Heart left ventricle (tissue), 16 donors: Measurements from ENCODE around the gene EEF1A2. TPM values are rescaled to one million over a fixed set of nuclear protein-coding genes. Genes with fewer than 3 reads are reported as not detected.

Source experiments
- ATAC-seq, 4 donors: fragments of 200-7000 bp; cut with Tn5 transposase; one replicate each; pipeline ENCODE4 v1.9.1; 2020 to 2022; ENCODE audit warnings: moderate library complexity in 4 of 4, mild to moderate bottlenecking in 3 of 4, moderate number of reproducible peaks in 1 of 4
- DNase-seq, 5 donors: peaks; one replicate each; pipeline ENCODE4 v3.0.0-alpha.2; 2020
- H3K27ac ChIP-seq, 12 donors: fragments of 200-600 bp; sonication (generic) in 4 of 12; one replicate each; pipeline versions ENCODE4 v1.5.0 to v1.8.0; 2016 to 2022; ENCODE audit warnings: mild to moderate bottlenecking in 2 of 12
- H3K27me3 ChIP-seq, 9 donors: fragments of 200-600 bp; sonication (generic) in 2 of 9; one replicate each; pipeline versions ENCODE4 v1.5.1 to v1.8.0; 2016 to 2022; ENCODE audit warnings: mild to moderate bottlenecking in 3 of 9
- H3K36me3 ChIP-seq, 9 donors: fragments of 200-600 bp; sonication (generic) in 2 of 9; one replicate each; pipeline versions ENCODE4 v1.5.0 to v1.8.0; 2018 to 2022; ENCODE audit warnings: mild to moderate bottlenecking in 2 of 9
- H3K4me1 ChIP-seq, 12 donors: fragments of 200-600 bp; sonication (generic) in 4 of 12; one replicate each; pipeline versions ENCODE4 v1.5.0 to v1.8.0; 2016 to 2022; ENCODE audit warnings: mild to moderate bottlenecking in 3 of 12
- H3K4me3 ChIP-seq, 12 donors: fragments of 200-600 bp; sonication (generic) in 4 of 12; one replicate each; pipeline versions ENCODE4 v1.5.0 to v1.8.0; 2017 to 2022; ENCODE audit warnings: mild to moderate bottlenecking in 9 of 12, moderate library complexity in 4 of 12
- H3K9me3 ChIP-seq, 12 donors: fragments of 200-600 bp; sonication (generic) in 4 of 12; one replicate each; pipeline versions ENCODE4 v1.5.0 to v1.8.0; 2016 to 2022; ENCODE audit warnings: mild to moderate bottlenecking in 1 of 12
- CTCF ChIP-seq, 12 donors: fragments of 200-600 bp; sonication (generic) in 4 of 12; IDR thresholded peaks; one replicate each; pipeline versions ENCODE4 v1.5.0 to v1.8.0; 2018 to 2022; ENCODE audit warnings: antibody characterized with exemption in 12 of 12, mild to moderate bottlenecking in 5 of 12
- POLR2A ChIP-seq, 2 donors: fragments of 450-650 bp; IDR thresholded peaks; one replicate each; pipeline ENCODE4 v1.6.1; 2017; ENCODE audit warnings: antibody characterized with exemption in 2 of 2, mild to moderate bottlenecking in 2 of 2, moderate library complexity in 2 of 2
- WGBS, 4 donors: extraction: QIAGEN DNeasy Blood & Tissue Kit in 2 of 4; methylation state at CpG; one replicate each; pipeline versions ENCODE4 v1.1.5 to v1.1.7; 2013 to 2018; 5-methylcytosine and 5-hydroxymethylcytosine counted together
- intact Hi-C, 10 donors: fragments of 100-400 bp; cut with DNase I; formaldehyde crosslinking; loops; one replicate each; pipeline versions ENCODE4 v1.11.1 to v1.14.2; 2022
- polyA plus RNA-seq, 2 donors: library from polyadenylated mRNA; stranded (reverse); fragments of 200-250 nt; gene quantifications; one replicate each; pipeline ENCODE4 v1.2.3, GENCODE V29; 2013
- total RNA-seq, 9 donors: library from RNA; depleted of rRNA in 2 of 9; stranded (reverse); fragments of >200 nt in 2 of 9; fragmentation: NEBNext Ultra II Directional in 3 of 9; extraction: Animal tissue kit (Norgen Biotek cat#: 25700) in 3 of 9; gene quantifications; one replicate each; pipeline versions ENCODE4 v1.1.0 to v1.2.4, GENCODE V29; 2016 to 2023
- donor health status: ischemic (EF 13 %, LVEDD 7.1; RV severe dilation, severe dysfunction).
- donor health status: healthy with polysubstance abuse.
- donor health status: DM: no; HTN: yes; CAD: no.
- donor health status: DM: no; HTN: no; CAD: no.
- donor health status: ischemic (EF 25% LVEDD 6.9; RV normal size, moderate dysfunction).
- donor health status: ischemic (EF 25% LVEDD 5.7; RV mildly dilated, moderate dysfunction).
- donor health status: healthy.
- donor health status: DM: yes; HTN: yes; CAD: no.
- donor health status: ischemic (EF 35%, LVEDD 5.7; RV mildly dilated, moderate dysfunction).
- donor health status: nonischemic (EF 11% LVEDD 7.7; RV severe dilation, severe dysfunction).
- donor health status: DM: yes; HTN: yes; CAD: no.
- donor health status: PGD.
- donor health status: ischemic (EF 29% LVEDD 5.4; RV normal size, mild dysfunction).
- donor health status: nonischemic (EF 23%, LVEDD 6.1; RV moderate dilation, normal function).

EEF1A2 gene
- total and polyA plus RNA-seq, 11 donors = 791 to 1,794 (median 1,345) TPM

GRCh38 chr20:63542031-63542559 lies 43.2 kb upstream of the EEF1A2 start:
- TF ChIP-seq CTCF (IDR thresholded peaks at IDR 0.05) = no peak
- TF ChIP-seq POLR2A (IDR thresholded peaks at IDR 0.05) = no peak
- no peaks in the 10 kb centered on the region for H3K36me3 ChIP-seq
- intact Hi-C loops = loop anchor here in 2 of 10 donors (10.0 kb wide), 2 partner anchors 73 to 323 kb away; partner anchors contain the start of genes ABHD16B (in 1 of the 2) and TPD52L2 (in 1 of the 2)
- WGBS, 4 donors = 82 to 86% (median 84%) methylated on average over 17 to 36 of the region's 36 CpGs
- no peak overlapping the region for H3K4me3 ChIP-seq
- DNase-seq (no peak), ATAC-seq (no peak)
- peaks cover 0 to 17% (median 10%) of the 10 kb centered on the region in 12 donors for H3K4me1 ChIP-seq
- H3K27ac ChIP-seq = no peak overlapping the region
- H3K9me3 ChIP-seq = no peaks in the 10 kb centered on the region
- peaks cover 0 to 13% (median under 1%) of the 10 kb centered on the region in 9 donors for H3K27me3 ChIP-seq

DNA sequence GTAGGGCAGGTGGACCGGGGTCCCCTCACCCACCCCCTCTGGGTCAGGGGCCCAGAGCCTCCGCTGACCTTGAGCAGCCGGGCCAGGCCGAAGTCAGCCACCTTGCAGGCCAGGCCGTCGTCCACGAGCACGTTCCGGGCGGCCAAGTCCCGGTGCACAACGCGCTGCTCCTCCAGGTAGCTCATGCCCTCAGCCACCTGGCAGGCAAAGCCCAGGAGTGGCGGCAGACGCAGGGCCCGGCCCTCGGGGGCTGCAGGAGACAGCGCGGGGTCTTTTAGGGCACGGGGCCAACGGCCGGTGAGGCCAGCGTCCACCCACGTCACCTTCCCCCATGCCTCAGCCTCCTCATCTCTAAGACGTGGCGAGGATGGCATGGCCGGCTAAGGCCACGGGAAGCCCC lies 42.5 kb upstream of the EEF1A2 start:
- WGBS, 4 donors = 93 to 95% (median 95%) methylated on average over 14 to 28 of the region's 28 CpGs
- no peaks in the 10 kb centered on the region for H3K36me3 ChIP-seq
- no peak overlapping the region for H3K4me3 ChIP-seq
- peaks cover 0 to 15% (median 0%) of the 10 kb centered on the region in 9 donors for H3K27me3 ChIP-seq
- no peaks in the 10 kb centered on the region for H3K9me3 ChIP-seq
- intact Hi-C loops = loop anchor here in 3 of 10 donors (2.0 to 10.0 kb wide), 3 partner anchors 71 to 323 kb away; partner anchors contain the start of genes ABHD16B (in 1 of the 3) and TPD52L2 (in 1 of the 3)
- TF ChIP-seq CTCF (IDR thresholded peaks at IDR 0.05) (no peak), POLR2A (IDR thresholded peaks at IDR 0.05) (no peak)
- H3K4me1 ChIP-seq = peaks cover 0 to 23% (median 11%) of the 10 kb centered on the region in 12 donors
- no peak for ATAC-seq
- DNase-seq = no peak
- no peak overlapping the region for H3K27ac ChIP-seq

GRCh38 chr20:63540417-63541186 lies 41.7 kb upstream of the EEF1A2 start:
- no peaks in the 10 kb centered on the region for H3K9me3 ChIP-seq
- H3K4me1 ChIP-seq = peaks cover 0 to 24% (median 11%) of the 10 kb centered on the region in 12 donors
- no peak for ATAC-seq
- no peak for DNase-seq
- no peak overlapping the region for H3K4me3 ChIP-seq
- no peaks in the 10 kb centered on the region for H3K36me3 ChIP-seq
- peaks cover 0 to 18% (median 0%) of the 10 kb centered on the region in 9 donors for H3K27me3 ChIP-seq
- H3K27ac ChIP-seq = no peak overlapping the region
- intact Hi-C loops = loop anchor here in 3 of 10 donors (2.0 to 10.0 kb wide), 3 partner anchors 72 to 324 kb away; partner anchors contain the start of genes ABHD16B (in 1 of the 3) and TPD52L2 (in 1 of the 3)
- 57 to 66% (median 62%) methylated on average over 25 to 49 of the region's 49 CpGs for WGBS, 4 donors
- TF ChIP-seq POLR2A (IDR thresholded peaks at IDR 0.05) = no peak
- TF ChIP-seq CTCF (IDR thresholded peaks at IDR 0.05) = no peak
